Measurements from ENCODE around the gene SGPL1.

GRCh38 chr10:70849582-70850016 is 33.9 kb downstream of the SGPL1 start:
- TF ChIP-seq CTCF (IDR thresholded peaks at IDR 0.05; ENCODE audit: control extremely low read depth in 1 of 3, insufficient read depth in 1 of 3, low read depth in 1 of 3, low read length in 3 of 3): no peak
- no peak for TF ChIP-seq EGR1 (IDR thresholded peaks at IDR 0.05; ENCODE audit: borderline replicate concordance, low read depth, low read length)
